Measurements from ENCODE around the gene MYORG. TPM values are rescaled to one million over a fixed set of nuclear protein-coding genes. Genes with fewer than 3 reads are reported as not detected.

Gene MYORG
- 3.5 to 6.2 TPM (median 5.2 TPM) in 5 replicates for total RNA-seq (2022; extraction: Qiagen RNA extraction; ENCODE audit: low read depth)

DNA sequence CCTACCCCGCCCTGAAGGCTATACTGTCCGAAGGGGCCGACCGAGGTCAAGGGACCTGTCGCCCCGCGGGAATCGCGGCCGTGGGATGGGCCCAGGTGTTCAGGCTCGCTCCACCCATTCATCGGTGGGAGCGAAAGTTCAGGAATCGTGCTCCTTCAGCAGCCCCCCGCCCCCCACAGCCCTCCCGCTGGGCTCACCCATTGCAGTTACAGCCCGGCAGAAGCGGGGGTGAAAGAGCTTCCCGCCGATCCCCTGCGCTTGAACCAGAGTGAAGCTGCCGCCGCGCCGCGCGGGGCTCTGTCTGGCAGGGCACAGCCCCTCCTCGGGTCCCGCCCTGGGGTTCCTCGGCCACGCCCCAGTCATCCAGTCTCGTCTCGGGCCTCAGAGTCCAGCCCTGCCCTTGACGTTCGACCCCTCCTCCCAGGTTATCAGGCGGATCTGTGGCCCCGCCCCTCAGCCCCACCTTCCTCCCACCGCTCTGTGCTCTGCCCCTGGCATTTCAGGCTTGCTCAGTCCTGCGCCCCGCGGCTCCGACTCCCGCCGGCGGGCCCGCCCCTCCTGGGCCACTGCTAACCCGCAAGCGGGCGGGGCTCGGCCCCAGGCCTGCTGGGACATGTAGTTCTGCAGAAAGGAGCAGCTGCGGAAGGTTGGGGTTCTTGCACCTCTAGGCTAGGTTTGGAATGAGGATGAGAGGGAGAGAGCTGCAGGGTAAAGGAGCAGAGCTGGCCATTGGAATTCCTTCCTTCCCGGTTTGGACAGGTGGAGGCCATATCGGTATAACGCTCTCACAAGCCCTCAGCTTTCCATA, at the start of gene MYORG:
Gene MYORG, minus strand, starts transcription at position 303 of the 808 bp plus-strand sequence. CDS start 3,955 bp downstream, outside the sequence.

DNA sequence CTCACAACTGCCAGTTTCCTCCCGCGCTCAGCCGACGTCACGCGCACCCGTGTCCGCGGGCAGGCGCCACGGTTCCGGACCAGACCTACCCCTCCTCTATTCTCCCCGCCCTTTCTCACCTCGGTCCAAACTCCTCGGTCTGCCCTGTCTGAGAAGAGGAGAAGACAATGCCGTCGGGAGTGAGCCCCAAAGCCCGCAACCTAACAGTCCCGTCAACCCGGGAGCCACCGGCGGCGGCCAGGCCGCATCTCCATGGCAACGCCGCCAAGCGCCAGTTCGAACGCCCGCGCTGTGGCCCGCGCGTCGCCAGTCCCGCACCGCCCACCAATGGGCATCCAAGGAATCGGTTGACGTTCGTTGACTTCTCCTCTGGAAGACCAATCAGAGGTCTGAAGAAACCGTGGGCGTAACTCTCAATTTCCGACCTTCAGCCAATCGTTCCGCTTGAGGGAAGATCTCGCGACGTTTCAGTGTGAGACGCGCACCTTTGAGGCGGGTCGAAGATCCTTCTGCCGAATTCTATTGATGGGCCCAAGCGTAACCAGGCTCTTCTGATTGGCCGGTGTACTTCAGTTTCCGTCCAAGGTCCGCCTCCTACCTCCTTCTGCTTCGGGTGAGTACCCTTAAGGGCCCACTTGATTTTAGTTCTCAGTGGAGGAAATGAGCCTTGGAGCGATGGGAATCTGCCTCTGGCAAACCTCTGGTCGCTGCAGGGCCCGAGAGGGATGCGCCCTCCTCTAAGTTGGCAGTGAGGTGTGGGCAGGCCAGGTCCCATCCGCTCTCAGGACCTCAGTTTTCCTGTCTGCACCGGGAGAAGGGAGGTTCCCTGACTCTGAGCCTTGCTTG, 47.5 kb downstream of the MYORG start, which contains the start of the genes KIF24 and NUDT2:
Gene KIF24, minus strand, starts transcription at position 282 of the 846 bp plus-strand sequence. CDS start 17,922 bp downstream, outside the sequence.
Gene NUDT2, plus strand, starts transcription at position 583 of the 846 bp plus-strand sequence. CDS start 9,471 bp downstream, outside the sequence.

Other genes with a start within 250 kb of the MYORG start
- 45.1 to 48.6 TPM (median 47.4 TPM) in 5 replicates for gene UBAP1, start 197.9 kb downstream of the MYORG start, total RNA-seq (2022; extraction: Qiagen RNA extraction; ENCODE audit: low read depth)
- 2.9 to 4.5 TPM (median 3.6 TPM) in 5 replicates for gene KIF24, start 47.6 kb downstream of the MYORG start, total RNA-seq (2022; extraction: Qiagen RNA extraction; ENCODE audit: low read depth)
- gene NUDT2, start 47.3 kb downstream of the MYORG start, total RNA-seq (2022; extraction: Qiagen RNA extraction; ENCODE audit: low read depth) = 22.7 to 25.0 TPM (median 23.9 TPM) in 5 replicates
- 13.0 to 18.8 TPM (median 18.4 TPM) in 5 replicates for gene FAM219A, start 81.7 kb upstream of the MYORG start, total RNA-seq (2022; extraction: Qiagen RNA extraction; ENCODE audit: low read depth)
- gene DNAI1, start 81.9 kb upstream of the MYORG start, total RNA-seq (2022; extraction: Qiagen RNA extraction; ENCODE audit: low read depth) = 0.29 TPM in 1 of 5 replicates, not detected in the others
- gene ENHO, start 146.1 kb upstream of the MYORG start, total RNA-seq (2022; extraction: Qiagen RNA extraction; ENCODE audit: low read depth) = 0.87 to 2.9 TPM (median 2.3 TPM) in 5 replicates
- gene CNTFR, start 212.8 kb upstream of the MYORG start, total RNA-seq (2022; extraction: Qiagen RNA extraction; ENCODE audit: low read depth) = 0.08 to 0.20 TPM (median 0.09 TPM) in 3 of 5 replicates, not detected in the others
- gene RPP25L, start 235.2 kb upstream of the MYORG start, total RNA-seq (2022; extraction: Qiagen RNA extraction; ENCODE audit: low read depth) = 28.5 to 47.8 TPM (median 42.7 TPM) in 5 replicates
- gene DCTN3, start 243.6 kb upstream of the MYORG start, total RNA-seq (2022; extraction: Qiagen RNA extraction; ENCODE audit: low read depth) = 80.3 to 123 TPM (median 106 TPM) in 5 replicates